ENCODE data around the gene ACSL6. TPM values are rescaled to one million over a fixed set of nuclear protein-coding genes. Genes with fewer than 3 reads are reported as not detected.
A peak's percentile ranks its signal among the peaks of the same experiment; 100 is the strongest.

ACSL6 gene
- total RNA-seq, 1 donor from 2014 or later, result 0.97 TPM

DNA sequence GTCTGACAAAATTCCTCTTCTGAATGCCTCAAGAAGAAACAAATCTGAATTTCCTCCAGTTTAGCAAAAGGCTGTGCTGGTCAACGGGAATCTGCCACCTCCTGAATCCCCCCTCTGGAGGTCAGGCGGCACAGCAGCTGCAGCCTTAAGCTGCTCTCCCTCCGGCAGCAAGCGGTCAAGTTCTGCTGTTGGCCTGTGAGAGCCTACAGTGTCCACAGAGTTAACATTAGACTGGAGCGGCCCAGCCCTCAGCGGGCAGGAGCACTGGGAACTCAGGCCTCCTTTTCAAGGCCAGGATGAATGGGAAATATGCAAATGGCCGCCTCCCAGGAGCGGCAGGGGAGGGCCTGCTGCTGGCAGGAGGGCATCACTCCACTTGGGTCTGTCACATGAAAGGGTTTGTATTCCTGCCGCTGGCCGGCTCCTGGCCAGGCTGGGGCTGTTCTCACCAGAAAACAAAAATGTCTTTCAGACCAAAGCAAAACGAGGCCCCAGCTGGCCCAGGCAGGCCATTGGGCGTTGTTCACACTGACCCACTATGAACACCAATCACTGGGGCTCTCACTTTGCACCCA is 8.2 kb downstream of the ACSL6 start:
- Mint-ChIP-seq H3K4me3 (no peak overlapping the region), H3K36me3 (no peaks in the 10 kb centered on the region), H3K27me3 (peaks cover 25% of the 10 kb centered on the region), H3K9me3 (no peaks in the 10 kb centered on the region), H3K27ac (no peak overlapping the region), H3K4me1 (ENCODE audit: unreplicated experiment) (peaks cover 14% of the 10 kb centered on the region)
- DNase-seq (ENCODE audit: extremely low spot score, unreplicated experiment), result no peak
- TF ChIP-seq, protein P1, sequence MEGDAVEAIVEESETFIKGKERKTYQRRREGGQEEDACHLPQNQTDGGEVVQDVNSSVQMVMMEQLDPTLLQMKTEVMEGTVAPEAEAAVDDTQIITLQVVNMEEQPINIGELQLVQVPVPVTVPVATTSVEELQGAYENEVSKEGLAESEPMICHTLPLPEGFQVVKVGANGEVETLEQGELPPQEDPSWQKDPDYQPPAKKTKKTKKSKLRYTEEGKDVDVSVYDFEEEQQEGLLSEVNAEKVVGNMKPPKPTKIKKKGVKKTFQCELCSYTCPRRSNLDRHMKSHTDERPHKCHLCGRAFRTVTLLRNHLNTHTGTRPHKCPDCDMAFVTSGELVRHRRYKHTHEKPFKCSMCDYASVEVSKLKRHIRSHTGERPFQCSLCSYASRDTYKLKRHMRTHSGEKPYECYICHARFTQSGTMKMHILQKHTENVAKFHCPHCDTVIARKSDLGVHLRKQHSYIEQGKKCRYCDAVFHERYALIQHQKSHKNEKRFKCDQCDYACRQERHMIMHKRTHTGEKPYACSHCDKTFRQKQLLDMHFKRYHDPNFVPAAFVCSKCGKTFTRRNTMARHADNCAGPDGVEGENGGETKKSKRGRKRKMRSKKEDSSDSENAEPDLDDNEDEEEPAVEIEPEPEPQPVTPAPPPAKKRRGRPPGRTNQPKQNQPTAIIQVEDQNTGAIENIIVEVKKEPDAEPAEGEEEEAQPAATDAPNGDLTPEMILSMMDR (conservative IDR thresholded peaks at IDR 0.05), result peak; percentile 68

DNA sequence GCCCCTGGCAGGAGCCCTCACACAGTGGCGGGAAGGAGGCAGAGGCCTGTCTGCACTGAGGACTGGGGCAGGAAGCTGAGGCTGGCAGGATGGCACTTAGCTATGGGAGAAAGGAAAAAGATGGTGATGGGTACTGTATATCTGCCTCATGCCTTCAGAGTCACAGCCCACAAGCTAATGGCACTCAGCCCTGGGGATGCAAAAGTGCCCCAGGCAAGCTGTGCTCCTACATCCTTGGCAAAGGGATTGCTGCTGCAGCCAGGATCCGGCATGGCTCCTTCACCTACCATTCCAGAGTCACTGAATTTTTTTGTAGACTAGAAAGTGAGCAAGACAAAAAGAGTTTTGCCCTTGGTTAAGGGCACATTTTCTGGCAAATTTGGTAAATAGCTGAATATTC is 8.7 kb downstream of the ACSL6 start:
- H3K4me1 Mint-ChIP-seq (ENCODE audit: unreplicated experiment), result peaks cover 14% of the 10 kb centered on the region
- DNase-seq (ENCODE audit: extremely low spot score, unreplicated experiment), result no peak
- no peaks in the 10 kb centered on the region for H3K36me3 Mint-ChIP-seq
- no peaks in the 10 kb centered on the region for H3K9me3 Mint-ChIP-seq
- TF ChIP-seq, protein P1 (conservative IDR thresholded peaks at IDR 0.05), result no peak
- H3K27ac Mint-ChIP-seq, result no peak overlapping the region
- H3K4me3 Mint-ChIP-seq, result no peak overlapping the region
- peaks cover 20% of the 10 kb centered on the region for H3K27me3 Mint-ChIP-seq

DNA sequence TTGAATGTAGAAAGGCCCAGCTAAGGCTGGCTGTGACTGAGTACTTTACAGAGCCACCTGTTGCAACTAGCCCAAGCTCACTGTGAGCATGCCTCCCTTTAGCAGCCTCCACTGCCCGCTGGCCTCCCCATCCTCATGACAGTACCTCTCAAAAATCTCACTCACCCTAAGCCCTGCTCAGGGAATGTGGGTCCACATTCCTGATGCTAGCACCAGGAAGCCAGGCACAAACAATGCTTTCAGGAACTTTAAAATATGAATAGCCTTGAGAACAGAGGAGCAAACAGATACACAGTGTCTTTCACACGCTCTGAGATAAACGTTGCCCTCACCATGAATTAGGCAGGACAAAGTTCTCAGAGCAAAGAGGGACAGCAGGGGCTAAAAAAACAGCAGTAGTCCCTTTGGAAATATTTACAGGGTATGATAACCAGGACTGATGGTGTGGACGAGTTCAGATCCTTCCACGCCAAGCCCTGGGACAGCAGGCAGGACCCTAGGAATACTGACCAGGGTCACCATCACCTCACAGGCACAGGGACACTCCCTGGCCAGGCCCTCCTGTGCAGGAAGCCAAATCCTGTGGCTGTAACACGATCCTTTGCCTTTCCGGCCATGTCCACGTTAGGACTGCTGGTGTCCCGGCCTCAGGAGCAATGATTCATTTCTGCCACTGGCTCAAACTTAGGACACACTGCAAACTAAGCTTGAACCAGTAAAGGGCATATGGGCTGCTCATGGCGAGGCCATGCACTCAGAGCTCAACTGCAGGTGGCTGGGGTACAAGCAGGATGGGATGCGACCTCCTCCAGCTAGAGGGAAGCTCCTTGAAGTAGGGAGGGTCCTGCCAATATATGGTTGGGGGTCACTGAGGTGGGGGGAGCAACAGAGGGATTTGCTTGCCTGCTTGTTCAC is 9.6 kb downstream of the ACSL6 start:
- no peak overlapping the region for H3K27ac Mint-ChIP-seq

DNA sequence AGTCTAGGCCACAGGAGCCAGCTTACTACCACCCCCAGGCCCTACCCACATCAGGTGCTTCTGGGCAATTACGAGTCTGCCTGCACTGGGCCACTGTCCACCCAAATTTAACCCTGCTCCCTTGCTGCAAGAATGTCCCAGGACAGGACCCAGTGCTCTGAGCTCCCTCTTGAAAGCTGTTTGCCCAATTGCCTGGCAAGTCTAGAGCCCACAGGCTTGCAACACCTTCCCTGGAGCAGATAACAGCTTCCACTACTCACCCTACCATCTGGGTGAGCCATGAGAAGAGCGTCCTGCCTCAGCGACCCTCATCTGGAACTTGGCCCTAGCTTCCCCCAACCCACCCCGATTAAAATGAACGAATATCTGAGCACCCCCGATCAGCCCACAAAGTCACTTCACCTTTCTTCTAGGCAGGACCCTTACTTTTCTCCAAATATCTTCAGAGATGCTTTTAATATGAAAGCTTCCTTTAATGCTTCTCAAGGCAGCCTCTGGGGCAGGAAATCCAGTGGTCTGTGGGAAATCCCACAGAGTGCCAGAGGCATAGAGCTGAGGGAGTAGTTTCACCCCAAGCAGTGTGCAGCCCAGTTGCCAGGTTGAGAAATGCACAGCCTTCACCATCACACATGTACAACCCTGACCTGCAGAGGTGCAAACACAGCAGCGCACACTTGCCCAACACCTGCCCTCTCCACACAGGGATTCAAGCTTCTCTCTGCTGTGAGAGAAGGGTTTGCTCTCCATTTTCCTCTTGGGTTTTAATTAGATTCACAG is 10.6 kb downstream of the ACSL6 start:
- H3K4me3 Mint-ChIP-seq, result no peak overlapping the region
- no peak overlapping the region for H3K27ac Mint-ChIP-seq

More for the DNA sequence above, 9.6 kb downstream of the ACSL6 start:
- Mint-ChIP-seq H3K9me3 (no peaks in the 10 kb centered on the region), H3K4me1 (ENCODE audit: unreplicated experiment) (peaks cover 14% of the 10 kb centered on the region), H3K4me3 (no peak overlapping the region), H3K27me3 (peaks cover 18% of the 10 kb centered on the region), H3K36me3 (no peaks in the 10 kb centered on the region)
- TF ChIP-seq, protein P1 (conservative IDR thresholded peaks at IDR 0.05), result no peak
- no peak for DNase-seq (ENCODE audit: extremely low spot score, unreplicated experiment)

DNA sequence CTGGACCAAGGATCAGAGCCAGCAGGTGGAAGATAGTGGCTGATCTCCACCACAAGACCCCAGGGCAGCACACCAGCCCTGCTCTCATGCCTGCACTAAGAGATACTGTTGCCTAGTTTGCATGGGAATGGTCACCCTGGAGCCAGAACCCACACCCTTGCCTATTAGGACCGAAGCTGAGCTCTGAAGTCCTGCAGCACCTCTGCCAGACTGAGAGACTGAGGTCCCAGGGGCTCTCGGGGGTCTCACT is 11.3 kb downstream of the ACSL6 start:
- Mint-ChIP-seq H3K4me3 (no peak overlapping the region), H3K36me3 (no peaks in the 10 kb centered on the region), H3K4me1 (ENCODE audit: unreplicated experiment) (peaks cover 18% of the 10 kb centered on the region), H3K27ac (no peak overlapping the region), H3K27me3 (peaks cover 18% of the 10 kb centered on the region), H3K9me3 (no peaks in the 10 kb centered on the region)
- no peak for DNase-seq (ENCODE audit: extremely low spot score, unreplicated experiment)
- TF ChIP-seq, protein P1 (conservative IDR thresholded peaks at IDR 0.05), result no peak

More for the DNA sequence above, 10.6 kb downstream of the ACSL6 start:
- TF ChIP-seq, protein P1 (conservative IDR thresholded peaks at IDR 0.05), result no peak
- Mint-ChIP-seq H3K36me3 (no peaks in the 10 kb centered on the region), H3K9me3 (no peaks in the 10 kb centered on the region), H3K27me3 (peaks cover 18% of the 10 kb centered on the region), H3K4me1 (ENCODE audit: unreplicated experiment) (peaks cover 18% of the 10 kb centered on the region)
- DNase-seq (ENCODE audit: extremely low spot score, unreplicated experiment), result no peak

Data from type B pancreatic cell (in vitro differentiated cells).